Panc1 (cell line): ENCODE data around the gene ZNF644.

Source experiments
- POLR2AphosphoS5 ChIP-seq: IDR thresholded peaks from 2 replicates; pipeline ENCODE4 v1.6.1; 2012; ENCODE audit warnings: mild to moderate bottlenecking, low read depth, low read length, moderate library complexity
- TCF7L2 ChIP-seq: IDR thresholded peaks from 2 replicates; pipeline ENCODE4 v1.6.1; 2011; ENCODE audit warnings: mild to moderate bottlenecking, low read depth, low read length, inconsistent platforms
- TF ChIP-seq, protein P1 (sequence below): fragments of 450-650 bp; IDR thresholded peaks from 2 replicates; pipeline ENCODE4 v1.5.1; 2017; ENCODE audit warnings: mild to moderate bottlenecking
- TF ChIP-seq, protein P2 (sequence below), 2 experiments: IDR thresholded peaks; 2 replicates each; pipeline ENCODE4 v1.6.1; 2011 to 2012; ENCODE audit warnings: low read depth in 2 of 2, control low read depth in 1 of 2, low read length in 1 of 2, mild to moderate bottlenecking in 1 of 2, moderate library complexity in 1 of 2; ENCODE audit not compliant: insufficient read depth in 1 of 2

DNA sequence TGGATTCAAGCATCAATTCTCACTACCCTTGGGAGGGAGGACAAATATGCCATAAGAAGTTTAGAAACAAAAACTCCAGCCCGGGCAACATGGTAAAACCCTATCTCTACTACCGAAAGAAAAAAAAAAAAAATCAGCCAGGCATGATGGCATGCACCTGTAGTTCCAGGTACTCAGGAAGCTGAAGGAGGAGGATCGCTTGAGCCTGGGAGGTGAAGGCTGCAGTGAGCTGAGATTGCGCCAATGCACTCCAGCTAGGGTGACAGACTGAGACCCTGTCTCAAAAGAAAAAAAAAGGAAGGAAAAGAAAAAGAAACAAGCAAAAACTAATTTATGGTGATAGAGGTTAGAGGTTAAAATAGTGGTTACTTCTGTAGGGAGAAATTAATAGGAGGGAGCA lies 9.6 kb downstream of the ZNF644 start:
- TF ChIP-seq, protein P1, sequence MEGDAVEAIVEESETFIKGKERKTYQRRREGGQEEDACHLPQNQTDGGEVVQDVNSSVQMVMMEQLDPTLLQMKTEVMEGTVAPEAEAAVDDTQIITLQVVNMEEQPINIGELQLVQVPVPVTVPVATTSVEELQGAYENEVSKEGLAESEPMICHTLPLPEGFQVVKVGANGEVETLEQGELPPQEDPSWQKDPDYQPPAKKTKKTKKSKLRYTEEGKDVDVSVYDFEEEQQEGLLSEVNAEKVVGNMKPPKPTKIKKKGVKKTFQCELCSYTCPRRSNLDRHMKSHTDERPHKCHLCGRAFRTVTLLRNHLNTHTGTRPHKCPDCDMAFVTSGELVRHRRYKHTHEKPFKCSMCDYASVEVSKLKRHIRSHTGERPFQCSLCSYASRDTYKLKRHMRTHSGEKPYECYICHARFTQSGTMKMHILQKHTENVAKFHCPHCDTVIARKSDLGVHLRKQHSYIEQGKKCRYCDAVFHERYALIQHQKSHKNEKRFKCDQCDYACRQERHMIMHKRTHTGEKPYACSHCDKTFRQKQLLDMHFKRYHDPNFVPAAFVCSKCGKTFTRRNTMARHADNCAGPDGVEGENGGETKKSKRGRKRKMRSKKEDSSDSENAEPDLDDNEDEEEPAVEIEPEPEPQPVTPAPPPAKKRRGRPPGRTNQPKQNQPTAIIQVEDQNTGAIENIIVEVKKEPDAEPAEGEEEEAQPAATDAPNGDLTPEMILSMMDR = no peak
- TF ChIP-seq TCF7L2 = no peak
- TF ChIP-seq, protein P2, sequence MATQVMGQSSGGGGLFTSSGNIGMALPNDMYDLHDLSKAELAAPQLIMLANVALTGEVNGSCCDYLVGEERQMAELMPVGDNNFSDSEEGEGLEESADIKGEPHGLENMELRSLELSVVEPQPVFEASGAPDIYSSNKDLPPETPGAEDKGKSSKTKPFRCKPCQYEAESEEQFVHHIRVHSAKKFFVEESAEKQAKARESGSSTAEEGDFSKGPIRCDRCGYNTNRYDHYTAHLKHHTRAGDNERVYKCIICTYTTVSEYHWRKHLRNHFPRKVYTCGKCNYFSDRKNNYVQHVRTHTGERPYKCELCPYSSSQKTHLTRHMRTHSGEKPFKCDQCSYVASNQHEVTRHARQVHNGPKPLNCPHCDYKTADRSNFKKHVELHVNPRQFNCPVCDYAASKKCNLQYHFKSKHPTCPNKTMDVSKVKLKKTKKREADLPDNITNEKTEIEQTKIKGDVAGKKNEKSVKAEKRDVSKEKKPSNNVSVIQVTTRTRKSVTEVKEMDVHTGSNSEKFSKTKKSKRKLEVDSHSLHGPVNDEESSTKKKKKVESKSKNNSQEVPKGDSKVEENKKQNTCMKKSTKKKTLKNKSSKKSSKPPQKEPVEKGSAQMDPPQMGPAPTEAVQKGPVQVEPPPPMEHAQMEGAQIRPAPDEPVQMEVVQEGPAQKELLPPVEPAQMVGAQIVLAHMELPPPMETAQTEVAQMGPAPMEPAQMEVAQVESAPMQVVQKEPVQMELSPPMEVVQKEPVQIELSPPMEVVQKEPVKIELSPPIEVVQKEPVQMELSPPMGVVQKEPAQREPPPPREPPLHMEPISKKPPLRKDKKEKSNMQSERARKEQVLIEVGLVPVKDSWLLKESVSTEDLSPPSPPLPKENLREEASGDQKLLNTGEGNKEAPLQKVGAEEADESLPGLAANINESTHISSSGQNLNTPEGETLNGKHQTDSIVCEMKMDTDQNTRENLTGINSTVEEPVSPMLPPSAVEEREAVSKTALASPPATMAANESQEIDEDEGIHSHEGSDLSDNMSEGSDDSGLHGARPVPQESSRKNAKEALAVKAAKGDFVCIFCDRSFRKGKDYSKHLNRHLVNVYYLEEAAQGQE (IDR thresholded peaks at IDR 0.05; ENCODE audit: insufficient read depth in 1 of 2, low read depth in 2 of 2, low read length in 1 of 2) = no peak
- TF ChIP-seq POLR2AphosphoS5 = no peak
